BLaER1 treated with 17β-estradiol and CSF1 and Interleukin-3, amounts not matched to agents 10 nM and 100 nM (cell line): ENCODE measurements around the gene SF3B3.
A peak's percentile ranks its signal among the peaks of the same experiment; 100 is the strongest.

Experiments
- H3K27ac ChIP-seq, 11 experiments: shearing (Covaris generic); formaldehyde crosslinking; 2 replicates each; pipeline ENCODE4 v1.8.1; 2022
- H3K27me3 ChIP-seq, 11 experiments: shearing (Covaris generic); formaldehyde crosslinking; 2 replicates each; pipeline ENCODE4 v1.8.1; 2022
- H3K36me3 ChIP-seq, 11 experiments: shearing (Covaris generic); formaldehyde crosslinking; 2 replicates each; pipeline ENCODE4 v1.8.1; 2022
- H3K4me1 ChIP-seq, 10 experiments: shearing (Covaris generic); formaldehyde crosslinking; 2 replicates each; pipeline ENCODE4 v1.8.1; 2022
- H3K4me2 ChIP-seq, 11 experiments: shearing (Covaris generic); formaldehyde crosslinking; 2 replicates each; pipeline ENCODE4 v1.8.1; 2022
- H3K4me3 ChIP-seq, 10 experiments: shearing (Covaris generic); formaldehyde crosslinking; 2 replicates each; pipeline ENCODE4 v1.8.1; 2022
- H3K9ac ChIP-seq, 11 experiments: shearing (Covaris generic); formaldehyde crosslinking; 2 replicates each; pipeline ENCODE4 v1.8.1; 2022
- H3K9me3 ChIP-seq, 11 experiments: shearing (Covaris generic); formaldehyde crosslinking; replicated peaks in 1 of 11; 2 replicates each; pipeline ENCODE4 v1.8.1; 2022
- H4K20me1 ChIP-seq, 11 experiments: shearing (Covaris generic); formaldehyde crosslinking; 2 replicates each; pipeline ENCODE4 v1.8.1; 2022
- Cebpa-rat ChIP-seq, 11 experiments: shearing (Covaris generic); IDR thresholded peaks; 2 replicates each; pipeline ENCODE4 v1.8.1; 2022

Gene SF3B3

DNA sequence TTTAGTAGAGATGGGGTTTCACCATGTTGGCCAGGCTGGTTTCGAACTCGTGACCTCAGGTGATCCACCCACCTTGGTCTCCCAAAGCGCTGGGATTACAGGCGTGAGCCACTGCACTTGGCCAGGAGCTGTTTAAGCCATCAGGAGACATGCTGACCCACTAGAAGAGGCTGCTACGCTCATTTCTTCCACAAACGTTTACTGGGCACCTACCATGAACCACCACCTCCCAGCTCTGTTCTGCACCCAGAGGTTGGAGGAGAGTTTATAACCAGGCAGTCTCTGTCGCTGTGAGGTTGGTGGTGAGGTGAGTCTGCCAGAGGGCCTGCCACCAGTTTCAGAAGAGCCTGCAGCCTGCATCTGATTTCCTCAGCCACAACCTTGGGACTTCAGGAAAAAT, 51.8 kb downstream of the SF3B3 start:
- H3K36me3 ChIP-seq = peaks cover 49 to 56% (median 55%) of the 10 kb centered on the region in 11 experiments
- no peak overlapping the region for H3K4me3 ChIP-seq
- peaks cover 0 to 40% (median 15%) of the 10 kb centered on the region in 10 experiments; a peak in 13 of 20 replicates for H3K4me1 ChIP-seq
- no peak overlapping the region for H3K27ac ChIP-seq
- H3K9ac ChIP-seq = peak overlapping the region in 1 of 11 experiments; percentile 15; a peak in 1 of 22 replicates
- no peak for TF ChIP-seq Cebpa-rat (IDR thresholded peaks at IDR 0.05)
- H4K20me1 ChIP-seq = peaks cover 14 to 79% (median 69%) of the 10 kb centered on the region in 11 experiments; a peak in 21 of 22 replicates
- peak overlapping the region in 3 of 11 experiments; percentile 2 to 74 (median 53); a peak in 5 of 22 replicates for H3K4me2 ChIP-seq
- no peaks in the 10 kb centered on the region for H3K9me3 ChIP-seq
- H3K27me3 ChIP-seq = no peaks in the 10 kb centered on the region

DNA sequence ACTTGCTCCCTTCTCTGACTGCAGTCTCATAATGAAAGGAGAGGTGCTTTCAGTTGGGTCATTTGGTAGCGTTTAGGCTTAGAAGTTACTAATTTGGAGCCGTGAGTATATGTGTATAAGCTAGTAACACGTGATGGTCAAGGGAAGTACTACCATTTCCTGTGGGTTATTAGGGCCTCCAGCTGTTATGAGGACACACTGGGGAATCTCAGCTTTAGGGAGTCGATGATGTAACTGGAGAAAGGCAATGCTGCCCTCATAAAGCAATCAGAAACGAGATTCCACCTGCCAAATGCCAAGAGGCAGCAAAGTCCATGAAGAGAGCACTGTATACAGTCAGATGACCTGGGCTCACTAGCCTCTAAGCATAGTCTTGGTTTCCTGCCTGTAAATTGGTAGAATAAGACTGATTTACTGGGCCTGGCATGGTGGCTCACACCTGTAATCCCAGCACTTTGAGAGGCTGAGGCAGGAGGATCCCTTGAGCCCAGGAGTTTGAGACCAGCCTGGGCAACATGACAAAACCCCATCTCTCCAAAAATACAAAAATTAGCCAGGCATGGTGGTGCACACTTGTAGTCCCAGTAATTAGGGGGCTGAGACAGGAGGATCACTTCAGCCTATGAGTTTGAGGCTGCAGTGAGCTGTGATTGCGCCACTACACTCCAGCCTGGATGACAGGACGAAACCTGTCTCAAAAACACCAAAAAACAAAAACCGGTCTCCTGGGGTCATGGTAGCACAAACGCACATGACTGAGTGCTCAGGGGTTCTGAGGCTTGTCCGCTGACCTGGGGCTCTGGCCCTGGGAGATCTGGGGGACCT, 53.0 kb downstream of the SF3B3 start:
- Histone ChIP-seq H3K27me3 (no peaks in the 10 kb centered on the region), H3K36me3 (peaks cover 36 to 43% (median 42%) of the 10 kb centered on the region in 11 experiments), H3K27ac (peak overlapping the region in 2 of 11 experiments; percentile 17 to 27; a peak in 5 of 22 replicates), H3K4me3 (no peak overlapping the region), H3K9ac (peak overlapping the region in 2 of 11 experiments; percentile 4 to 51; a peak in 1 of 22 replicates), H3K4me1 (peaks cover 0 to 40% (median 12%) of the 10 kb centered on the region in 10 experiments; a peak in 13 of 20 replicates), H3K4me2 (peak overlapping the region in 3 of 11 experiments; percentile 33 to 74 (median 53); a peak in 5 of 22 replicates), H4K20me1 (peaks cover 13 to 66% (median 56%) of the 10 kb centered on the region in 11 experiments; a peak in 21 of 22 replicates), H3K9me3 (no peaks in the 10 kb centered on the region)
- peak in 1 of 11 experiments; percentile 36; a peak in 1 of 22 replicates for TF ChIP-seq Cebpa-rat (IDR thresholded peaks at IDR 0.05)

DNA sequence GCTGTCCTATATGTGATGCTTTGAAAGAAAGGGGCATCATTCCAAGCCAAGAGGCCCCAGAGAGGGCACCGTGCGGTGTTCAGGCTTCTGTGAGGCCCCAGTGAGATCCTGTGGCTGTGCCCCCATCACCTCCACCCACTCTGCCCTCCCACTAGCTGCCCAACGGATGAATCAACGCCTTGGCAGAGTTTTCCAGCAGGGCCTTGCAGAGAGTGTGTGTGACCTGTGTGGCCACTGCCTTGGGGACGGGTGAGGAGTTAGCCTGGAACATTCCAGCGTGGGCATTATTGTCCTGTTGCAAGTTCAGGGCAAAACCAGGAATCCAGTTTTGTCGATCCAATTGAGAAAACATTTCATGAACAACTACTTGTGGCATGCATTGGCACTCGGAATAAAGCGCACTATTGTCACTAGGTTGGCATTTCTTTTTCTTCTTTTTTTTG, 53.7 kb downstream of the SF3B3 start:
- Histone ChIP-seq H3K9ac (no peak overlapping the region), H3K36me3 (peaks cover 30 to 37% (median 36%) of the 10 kb centered on the region in 11 experiments), H3K4me1 (peaks cover 0 to 40% (median 7%) of the 10 kb centered on the region in 10 experiments; a peak in 13 of 20 replicates), H3K9me3 (no peaks in the 10 kb centered on the region), H3K4me2 (peak overlapping the region in 1 of 11 experiments; percentile 74; a peak in 1 of 22 replicates), H3K27ac (peak overlapping the region in 1 of 11 experiments; percentile 17; a peak in 2 of 22 replicates), H3K27me3 (no peaks in the 10 kb centered on the region), H4K20me1 (peaks cover 7 to 60% (median 50%) of the 10 kb centered on the region in 11 experiments; a peak in 21 of 22 replicates), H3K4me3 (no peak overlapping the region)
- no peak for TF ChIP-seq Cebpa-rat (IDR thresholded peaks at IDR 0.05)

DNA sequence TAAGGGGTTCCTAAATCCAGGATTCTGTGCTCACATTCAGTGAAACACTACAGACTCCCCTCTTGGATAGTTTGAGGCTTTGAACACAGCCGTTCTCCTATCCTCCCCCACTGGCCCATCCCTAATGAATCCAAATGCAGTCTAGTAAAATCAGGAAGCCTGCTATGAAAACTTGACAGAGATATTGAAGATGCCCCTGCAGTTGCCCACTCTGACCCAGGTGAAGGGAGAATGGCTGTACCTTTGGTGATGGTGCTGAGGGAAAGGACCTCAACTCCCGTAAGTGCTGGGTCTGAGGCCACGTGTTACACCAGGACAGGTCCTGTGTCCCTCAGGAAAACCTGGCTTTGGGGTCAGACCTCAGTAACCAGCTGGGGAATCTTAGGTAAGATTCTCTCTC, 54.4 kb downstream of the SF3B3 start:
- H3K9me3 ChIP-seq = no peaks in the 10 kb centered on the region
- no peaks in the 10 kb centered on the region for H3K27me3 ChIP-seq
- H3K36me3 ChIP-seq = peaks cover 22 to 29% (median 28%) of the 10 kb centered on the region in 11 experiments
- no peak overlapping the region for H3K4me3 ChIP-seq
- no peak overlapping the region for H3K9ac ChIP-seq
- H4K20me1 ChIP-seq = peaks cover 7 to 52% (median 42%) of the 10 kb centered on the region in 11 experiments; a peak in 21 of 22 replicates
- no peak overlapping the region for H3K4me2 ChIP-seq
- no peak for TF ChIP-seq Cebpa-rat (IDR thresholded peaks at IDR 0.05)
- H3K4me1 ChIP-seq = peaks cover 0 to 40% (median 6%) of the 10 kb centered on the region in 10 experiments; a peak in 11 of 20 replicates
- no peak overlapping the region for H3K27ac ChIP-seq

DNA sequence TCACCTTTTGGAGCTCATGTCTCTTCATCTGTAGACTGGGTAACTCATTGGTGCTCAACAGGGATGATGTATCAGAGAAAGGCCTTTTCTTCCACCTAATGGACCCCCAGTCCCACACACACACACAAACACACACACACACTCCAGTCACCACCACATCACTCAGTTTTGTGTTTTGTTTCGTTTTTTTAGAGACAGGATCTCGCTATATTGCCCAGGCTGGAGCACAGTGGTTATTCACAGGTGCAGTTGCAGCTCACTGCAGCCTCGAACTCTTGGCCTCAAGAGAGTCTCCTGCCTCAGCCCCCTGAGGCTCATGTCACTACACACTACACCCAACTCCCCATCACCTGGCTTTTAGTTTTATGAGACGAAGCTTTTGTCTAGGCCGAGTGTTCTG, 55.6 kb downstream of the SF3B3 start:
- Histone ChIP-seq H3K36me3 (peaks cover 12 to 17% (median 16%) of the 10 kb centered on the region in 11 experiments), H3K9me3 (no peaks in the 10 kb centered on the region), H3K9ac (no peak overlapping the region), H3K27ac (no peak overlapping the region), H4K20me1 (peaks cover 0 to 40% (median 30%) of the 10 kb centered on the region in 11 experiments; a peak in 20 of 22 replicates), H3K4me3 (no peak overlapping the region), H3K4me1 (peaks cover 0 to 31% (median 6%) of the 10 kb centered on the region in 10 experiments; a peak in 11 of 20 replicates), H3K27me3 (no peaks in the 10 kb centered on the region), H3K4me2 (no peak overlapping the region)
- no peak for TF ChIP-seq Cebpa-rat (IDR thresholded peaks at IDR 0.05)

DNA sequence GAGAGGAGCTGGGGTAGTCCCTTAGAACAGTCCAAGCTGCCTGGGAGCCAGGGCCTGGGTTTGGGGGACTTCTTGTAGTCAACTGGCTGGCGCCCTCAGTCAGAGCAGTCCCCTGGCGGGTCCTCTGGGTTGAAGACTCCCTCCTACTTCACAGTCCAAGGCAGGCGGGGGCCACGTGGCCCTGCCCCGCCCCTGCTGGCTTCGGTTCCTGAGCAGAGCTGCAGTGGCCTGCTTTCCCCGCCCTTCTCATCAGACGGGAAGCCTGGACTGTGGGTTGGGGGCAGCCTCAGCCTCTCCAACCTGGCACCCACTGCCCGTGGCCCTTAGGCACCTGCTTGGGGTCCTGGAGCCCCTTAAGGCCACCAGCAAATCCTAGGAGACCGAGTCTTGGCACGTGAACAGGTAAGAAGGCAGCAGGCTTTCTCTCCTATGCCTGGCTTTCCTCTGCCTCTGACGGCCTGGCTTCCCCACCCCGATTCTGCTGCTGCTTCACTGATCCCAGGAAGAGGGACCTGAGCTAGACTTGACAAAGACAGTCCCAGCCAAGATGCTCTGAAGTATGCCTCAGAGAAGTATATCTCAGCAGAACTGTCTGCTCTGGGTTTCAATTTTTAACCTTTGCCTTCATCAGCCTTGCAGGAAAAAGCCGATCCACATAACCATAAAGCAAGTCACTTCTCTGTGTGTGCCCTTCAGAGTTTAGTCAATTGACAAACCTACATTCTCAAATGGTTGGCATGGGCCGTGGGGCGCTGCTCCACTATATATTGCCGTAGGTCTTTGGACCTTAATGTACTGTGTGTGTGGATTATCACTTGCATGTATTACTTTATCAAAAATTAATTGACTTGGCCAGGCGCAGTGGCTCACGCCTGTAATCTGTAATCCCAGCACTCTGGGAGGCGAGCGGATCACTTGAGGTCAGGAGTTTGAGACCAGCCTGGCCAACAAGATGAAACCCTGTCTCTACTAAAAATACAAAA, 56.3 kb downstream of the SF3B3 start:
- no peak overlapping the region for H3K4me2 ChIP-seq
- no peak overlapping the region for H3K4me3 ChIP-seq

DNA sequence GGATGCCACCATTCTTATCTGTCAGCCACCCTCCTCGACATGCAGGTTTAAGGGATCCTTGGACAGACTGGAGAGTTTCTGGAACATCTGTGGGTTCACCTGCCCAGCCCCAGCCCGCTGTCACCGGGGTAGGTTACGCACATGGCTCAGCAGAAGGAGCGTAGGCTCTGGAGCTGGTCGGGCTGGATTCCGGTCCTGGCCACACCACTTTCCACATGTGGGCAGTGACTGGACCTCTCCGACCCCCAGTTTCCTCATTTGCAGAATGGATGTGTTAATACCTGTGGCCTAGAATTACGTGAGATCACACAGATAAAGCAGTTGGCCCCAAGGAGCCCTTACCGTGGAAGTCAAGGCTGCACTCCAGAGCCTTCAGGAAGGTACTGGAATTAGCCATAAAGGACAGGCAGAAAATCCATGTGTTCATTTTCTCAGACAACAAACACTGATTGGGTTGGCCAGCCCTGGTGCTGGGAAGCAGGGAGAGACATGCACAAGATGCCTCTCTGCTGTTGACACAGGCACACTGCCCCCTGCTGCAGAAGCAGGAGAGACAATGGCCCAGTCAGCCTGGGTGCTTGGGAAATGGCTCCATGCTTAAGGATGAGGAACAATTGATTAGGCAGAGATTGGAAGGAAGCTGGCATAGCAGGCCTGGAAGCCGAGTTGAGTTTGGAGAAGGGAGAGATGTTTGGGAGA, 58.8 kb downstream of the SF3B3 start:
- no peaks in the 10 kb centered on the region for H3K9me3 ChIP-seq
- no peak overlapping the region for H3K27ac ChIP-seq
- H3K4me2 ChIP-seq = no peak overlapping the region
- H4K20me1 ChIP-seq = peaks cover 0 to 8% (median under 1%) of the 10 kb centered on the region in 11 experiments; a peak in 4 of 22 replicates
- TF ChIP-seq Cebpa-rat (IDR thresholded peaks at IDR 0.05) = no peak
- H3K4me3 ChIP-seq = no peak overlapping the region
- H3K36me3 ChIP-seq = no peaks in the 10 kb centered on the region
- H3K27me3 ChIP-seq = no peaks in the 10 kb centered on the region
- no peaks in the 10 kb centered on the region for H3K4me1 ChIP-seq
- H3K9ac ChIP-seq = no peak overlapping the region

More for the DNA sequence above, 56.3 kb downstream of the SF3B3 start:
- H3K27me3 ChIP-seq = no peaks in the 10 kb centered on the region
- no peak overlapping the region for H3K27ac ChIP-seq
- peaks cover 0 to 33% (median 23%) of the 10 kb centered on the region in 11 experiments; a peak in 18 of 22 replicates for H4K20me1 ChIP-seq
- no peak for TF ChIP-seq Cebpa-rat (IDR thresholded peaks at IDR 0.05)
- no peak overlapping the region for H3K9ac ChIP-seq
- H3K36me3 ChIP-seq = peaks cover 5 to 10% (median 9%) of the 10 kb centered on the region in 11 experiments; a peak in 21 of 22 replicates
- no peaks in the 10 kb centered on the region for H3K9me3 ChIP-seq
- H3K4me1 ChIP-seq = peaks cover 0 to 24% (median 6%) of the 10 kb centered on the region in 10 experiments; a peak in 11 of 20 replicates

DNA sequence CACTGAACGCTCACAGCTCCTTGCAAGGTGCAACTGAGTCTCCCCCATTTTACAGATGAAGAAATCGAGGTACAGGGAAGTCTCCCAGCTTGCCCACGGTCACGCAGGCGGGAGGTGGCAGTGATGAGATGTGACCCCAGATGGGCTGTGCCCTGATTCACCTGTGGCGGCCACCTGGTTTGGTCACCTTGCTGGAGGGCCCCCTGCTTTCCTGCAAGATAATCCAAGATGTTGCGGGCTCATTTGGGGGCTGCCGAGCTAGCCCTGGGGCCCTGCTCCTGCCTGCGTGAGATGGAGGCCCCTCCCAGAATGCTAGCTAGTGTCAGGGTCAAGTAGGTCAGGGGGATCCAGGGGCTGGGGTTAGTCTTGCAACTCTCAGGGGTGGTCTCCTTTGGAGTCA, 63.1 kb downstream of the SF3B3 start:
- no peaks in the 10 kb centered on the region for H3K36me3 ChIP-seq
- no peak for TF ChIP-seq Cebpa-rat (IDR thresholded peaks at IDR 0.05)
- H3K4me1 ChIP-seq = no peaks in the 10 kb centered on the region; a peak in 1 of 20 replicates
- no peak overlapping the region for H3K4me2 ChIP-seq
- no peaks in the 10 kb centered on the region for H3K9me3 ChIP-seq
- H3K9ac ChIP-seq = no peak overlapping the region
- H3K27ac ChIP-seq = no peak overlapping the region
- no peaks in the 10 kb centered on the region for H4K20me1 ChIP-seq
- no peaks in the 10 kb centered on the region for H3K27me3 ChIP-seq
- H3K4me3 ChIP-seq = no peak overlapping the region
